ENCODE measurements around the gene BRK1.
"Not testable (repeated sequence)": the region's sequence is repeated elsewhere in the genome, so short reads cannot be mapped to it uniquely, and the experiment has no call there.

Gene BRK1

DNA sequence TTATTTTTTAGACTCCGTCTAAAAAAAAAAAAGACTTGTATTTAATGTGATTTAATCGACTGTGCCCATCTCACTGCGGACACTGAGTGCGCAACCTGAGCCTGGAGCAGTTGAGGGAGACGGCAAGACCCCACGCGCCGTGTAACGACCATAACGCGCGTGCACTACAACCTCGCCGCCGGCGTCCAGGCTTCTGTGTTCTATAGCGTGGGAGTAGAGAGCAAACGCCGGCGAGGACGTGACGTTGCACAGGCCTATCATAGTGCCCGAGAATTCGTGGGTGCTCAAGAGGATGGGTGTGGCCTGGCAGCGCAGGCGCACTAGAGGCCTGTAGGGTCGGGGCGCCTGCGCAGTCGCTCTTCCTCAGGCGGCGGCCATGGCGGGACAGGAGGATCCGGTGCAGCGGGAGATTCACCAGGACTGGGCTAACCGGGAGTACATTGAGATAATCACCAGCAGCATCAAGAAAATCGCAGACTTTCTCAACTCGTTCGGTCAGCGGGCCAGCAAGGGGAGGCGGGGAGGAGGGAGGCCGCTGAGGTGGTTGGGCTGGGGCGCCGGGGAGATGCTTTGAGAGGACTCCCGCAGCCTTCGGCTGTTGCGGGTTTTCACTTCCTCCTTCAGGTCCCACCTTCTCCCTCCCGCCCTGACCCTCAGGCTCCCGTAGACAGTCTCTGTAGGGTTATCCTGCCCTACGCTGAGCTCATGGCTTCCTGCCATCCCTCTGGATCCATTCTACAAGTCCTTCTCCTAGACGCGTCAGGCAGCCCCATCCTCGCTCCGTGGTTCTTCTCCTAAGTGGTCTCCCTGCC, at the start of gene BRK1:
BRK1 (plus strand) TSS at position 350 of the 812 bp plus-strand sequence; CDS start at position 377, 27 bp downstream.
- DNase-seq, result peak; percentile 99

DNA sequence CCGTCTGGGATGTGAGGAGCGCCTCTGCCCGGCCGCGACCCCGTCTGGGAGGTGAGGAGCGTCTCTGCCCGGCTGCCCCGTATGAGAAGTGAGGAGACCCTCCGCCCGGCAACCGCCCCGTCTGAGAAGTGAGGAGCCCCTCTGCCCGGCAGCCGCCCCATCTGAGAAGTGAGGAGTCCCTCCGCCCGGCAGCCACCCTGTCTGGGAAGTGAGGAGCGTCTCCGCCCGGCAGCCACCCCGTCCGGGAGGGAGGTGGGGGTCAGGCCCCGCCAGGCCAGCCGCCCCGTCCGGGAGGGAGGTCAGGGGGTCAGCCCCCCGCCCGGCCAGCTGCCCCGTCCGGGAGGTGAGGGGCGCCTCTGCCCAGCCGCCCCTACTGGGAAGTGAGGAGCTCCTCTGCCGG, 45.4 kb upstream of the BRK1 start:
- DNase-seq, result not testable (repeated sequence)

DNA sequence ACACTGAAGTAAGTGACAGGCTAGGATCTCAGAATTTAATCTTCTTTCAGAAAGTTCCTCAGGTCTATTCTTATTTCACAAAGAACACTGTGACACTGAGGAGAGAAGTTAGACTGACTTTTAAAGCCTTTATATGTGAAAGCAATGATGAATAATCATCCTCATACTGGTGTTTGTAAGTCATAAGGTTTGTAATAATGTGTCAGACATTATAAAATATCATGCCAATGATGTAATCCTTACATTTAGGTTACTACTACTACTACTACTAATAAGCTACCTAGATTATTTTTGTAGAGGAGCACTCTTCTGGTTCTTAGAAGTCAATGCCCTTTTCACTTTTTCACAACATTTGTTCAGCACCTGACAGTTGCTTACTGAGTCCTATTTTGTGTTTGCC, 40.8 kb upstream of the BRK1 start:
- DNase-seq, result no peak

DNA sequence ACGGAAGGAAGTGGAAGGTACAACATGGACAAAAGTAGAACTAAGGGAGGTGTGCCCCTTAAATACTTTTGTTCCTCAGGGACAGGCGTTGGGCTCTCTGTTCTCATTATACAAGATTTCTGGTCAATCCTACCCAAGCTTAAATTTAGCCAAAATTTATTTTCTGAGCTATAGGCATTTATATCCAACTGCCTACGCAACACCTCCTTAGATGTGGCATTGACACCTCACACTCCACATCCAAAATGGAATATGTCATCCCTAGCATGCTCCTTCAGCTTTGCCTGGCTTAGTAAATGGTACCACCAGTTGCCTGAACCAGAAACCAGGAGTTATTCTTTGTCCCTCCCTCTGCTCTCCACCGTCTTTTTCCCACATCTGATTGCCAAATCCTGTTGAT, 33.6 kb upstream of the BRK1 start:
- no peak for DNase-seq

DNA sequence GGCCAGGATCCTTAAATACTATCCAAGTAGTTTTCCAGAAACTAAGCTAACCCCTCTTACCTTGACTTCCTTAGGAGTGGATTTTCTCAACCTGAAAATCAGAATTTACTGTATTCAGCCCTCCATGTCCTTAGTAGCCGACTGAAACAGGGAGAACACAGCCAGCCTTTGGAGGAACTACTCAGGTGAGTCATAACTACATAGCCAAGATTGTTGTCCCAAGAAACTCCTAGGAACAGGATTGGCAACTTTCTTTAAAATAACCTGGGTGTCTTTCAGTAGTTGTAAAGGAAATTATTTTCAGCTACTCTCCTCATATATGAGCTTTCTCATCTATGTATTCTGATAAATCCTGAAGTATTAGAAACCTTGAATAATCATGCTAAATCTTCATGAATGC, 29.7 kb upstream of the BRK1 start:
- no peak for DNase-seq

DNA sequence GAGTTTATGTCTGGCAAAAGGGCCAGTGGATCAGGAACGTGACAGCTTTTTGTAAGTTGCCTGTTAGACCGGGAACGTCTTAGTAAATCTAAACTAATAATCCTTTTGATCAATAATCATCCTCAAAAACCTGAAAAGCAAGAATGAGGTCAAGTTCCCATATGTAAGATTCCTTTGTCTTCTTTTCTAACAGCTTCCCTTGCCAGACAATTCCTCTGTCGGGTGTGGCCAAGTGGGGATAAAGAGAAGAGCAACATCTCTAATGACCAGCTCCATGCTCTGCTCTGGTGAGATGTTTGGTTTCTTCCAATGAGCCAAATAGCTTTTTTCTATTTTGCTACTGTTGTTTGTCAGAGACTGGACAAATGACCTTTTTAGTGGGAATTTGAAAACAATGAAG, 27.2 kb upstream of the BRK1 start:
- no peak for DNase-seq

DNA sequence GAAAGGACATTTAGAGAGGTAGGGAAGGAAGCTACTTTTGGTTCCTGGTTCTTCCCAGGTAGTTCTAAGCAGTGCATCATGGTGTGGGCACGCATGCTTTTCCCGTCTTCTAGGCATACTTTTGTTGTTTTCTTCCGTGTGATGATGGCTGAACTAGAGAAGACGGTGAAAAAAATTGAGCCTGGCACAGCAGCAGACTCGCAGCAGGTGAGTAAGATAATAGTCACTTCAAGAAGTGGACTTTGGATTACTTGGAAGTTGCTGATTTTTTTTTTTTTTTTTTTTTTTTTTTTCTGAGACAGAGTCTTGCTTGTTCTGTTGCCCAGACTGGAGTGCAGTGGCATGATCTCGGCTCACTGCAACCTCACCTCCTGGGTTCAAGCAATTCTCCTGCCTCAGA, 25.3 kb upstream of the BRK1 start:
- no peak for DNase-seq

DNA sequence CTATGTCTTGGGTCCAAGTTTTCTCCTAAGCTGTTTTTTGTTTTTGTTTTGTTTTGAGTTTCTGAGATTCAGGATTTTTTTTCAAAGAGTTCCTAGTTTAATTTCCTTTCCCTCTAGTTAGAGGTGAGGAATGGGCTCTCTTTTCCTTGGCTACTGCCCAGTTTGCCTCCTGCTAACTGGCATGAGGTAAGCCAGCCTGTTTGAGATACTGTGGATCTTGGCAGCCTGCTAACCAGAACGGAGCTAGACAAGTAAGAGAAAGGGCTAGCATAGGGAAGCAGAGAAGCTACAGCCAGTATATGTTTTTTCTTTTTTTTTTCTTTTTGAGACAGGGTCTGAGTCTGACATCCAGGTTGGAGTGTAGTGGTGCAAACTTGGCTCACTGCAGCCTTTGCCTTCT, 24.7 kb upstream of the BRK1 start:
- DNase-seq, result not testable (repeated sequence)

DNA sequence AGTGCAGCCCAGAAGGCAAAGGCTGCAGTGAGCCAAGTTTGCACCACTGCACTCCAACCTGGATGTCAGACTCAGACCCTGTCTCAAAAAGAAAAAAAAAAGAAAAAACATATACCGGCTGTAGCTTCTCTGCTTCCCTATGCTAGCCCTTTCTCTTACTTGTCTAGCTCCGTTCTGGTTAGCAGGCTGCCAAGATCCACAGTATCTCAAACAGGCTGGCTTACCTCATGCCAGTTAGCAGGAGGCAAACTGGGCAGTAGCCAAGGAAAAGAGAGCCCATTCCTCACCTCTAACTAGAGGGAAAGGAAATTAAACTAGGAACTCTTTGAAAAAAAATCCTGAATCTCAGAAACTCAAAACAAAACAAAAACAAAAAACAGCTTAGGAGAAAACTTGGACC, 24.1 kb upstream of the BRK1 start:
- DNase-seq, result not testable (repeated sequence)

DNA sequence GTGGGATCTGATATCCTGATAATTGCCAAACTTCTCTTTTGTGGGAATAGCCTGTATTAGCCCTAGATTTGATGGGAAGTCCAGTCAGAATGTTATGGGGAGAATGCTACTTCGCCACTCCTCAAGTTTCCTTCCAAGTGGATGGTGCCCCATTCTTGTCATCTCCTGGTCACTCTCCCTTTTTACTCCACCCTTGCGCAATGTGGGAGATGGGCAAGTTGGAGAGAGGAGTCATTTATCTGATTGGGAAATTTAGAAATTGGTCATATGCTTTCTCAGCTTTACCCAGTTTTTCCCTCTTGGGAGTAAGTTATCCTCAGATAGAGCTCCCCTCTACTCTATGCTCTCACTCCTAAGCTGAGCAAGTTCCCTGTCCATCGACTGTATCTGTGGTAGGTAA, 21.8 kb upstream of the BRK1 start:
- no peak for DNase-seq

DNA sequence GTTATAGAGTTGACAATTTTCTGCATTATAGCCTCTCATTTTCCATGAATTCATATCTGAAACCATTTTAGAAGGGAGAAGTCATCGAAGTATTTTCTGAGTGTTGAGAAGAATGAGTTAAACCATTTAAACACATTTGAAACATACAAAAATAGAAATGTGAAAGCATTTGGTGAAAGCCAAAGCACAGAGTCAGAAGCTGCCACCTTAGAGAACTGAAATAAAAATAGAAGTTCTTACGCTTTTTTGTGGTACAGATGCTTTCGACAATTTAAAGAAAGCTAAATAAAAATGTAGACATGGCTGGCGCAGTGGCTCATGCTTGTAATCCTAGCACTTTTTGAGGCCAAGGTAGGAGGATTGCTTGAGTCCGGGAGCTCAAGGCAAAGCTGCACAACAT, 16.4 kb upstream of the BRK1 start:
- no peak for DNase-seq

DNA sequence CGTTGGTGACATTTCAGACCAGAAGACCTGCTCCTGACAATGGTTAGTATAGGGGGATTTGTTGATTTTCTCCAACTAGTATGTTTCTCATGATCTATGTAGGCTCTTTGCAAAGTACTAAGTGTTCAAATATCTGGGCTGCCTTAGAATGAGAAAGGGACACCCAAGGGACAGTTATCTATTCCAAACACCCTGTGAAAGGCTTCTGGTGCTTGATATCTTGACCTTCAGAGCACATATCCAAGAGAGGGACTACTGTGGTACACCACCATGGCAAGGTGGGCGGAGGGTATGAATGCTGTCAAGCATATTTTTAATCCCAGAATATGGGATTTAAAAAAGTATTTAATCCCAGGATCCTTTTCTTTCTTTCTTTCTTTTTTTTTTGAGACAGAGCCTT, 8.6 kb upstream of the BRK1 start:
- peak; percentile 25 for DNase-seq

DNA sequence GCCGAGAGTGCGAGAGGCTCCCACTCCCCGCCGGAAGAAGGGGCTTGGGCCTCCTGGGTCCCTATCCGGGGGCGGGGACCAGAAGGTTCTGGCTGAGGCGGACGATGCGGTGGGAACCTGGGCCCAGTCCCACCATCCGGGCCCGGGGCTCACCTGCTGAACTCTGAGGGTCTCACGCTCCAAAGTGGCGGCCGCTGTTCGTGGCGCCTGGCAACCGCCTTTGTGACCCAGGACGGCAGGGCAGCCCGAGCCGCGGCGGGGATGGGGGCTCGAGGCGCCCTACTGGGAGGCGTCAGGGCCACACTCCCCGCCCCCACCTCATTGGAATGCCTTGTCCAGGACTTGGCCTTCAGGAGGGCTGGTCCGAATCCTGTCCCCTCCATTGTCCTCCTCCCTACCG, 7.4 kb upstream of the BRK1 start, which contains the start of gene FANCD2OS:
FANCD2OS (minus strand) TSS at position 165 of the 400 bp plus-strand sequence. CDS start 3,481 bp downstream, outside the sequence.
- no peak for DNase-seq

DNA sequence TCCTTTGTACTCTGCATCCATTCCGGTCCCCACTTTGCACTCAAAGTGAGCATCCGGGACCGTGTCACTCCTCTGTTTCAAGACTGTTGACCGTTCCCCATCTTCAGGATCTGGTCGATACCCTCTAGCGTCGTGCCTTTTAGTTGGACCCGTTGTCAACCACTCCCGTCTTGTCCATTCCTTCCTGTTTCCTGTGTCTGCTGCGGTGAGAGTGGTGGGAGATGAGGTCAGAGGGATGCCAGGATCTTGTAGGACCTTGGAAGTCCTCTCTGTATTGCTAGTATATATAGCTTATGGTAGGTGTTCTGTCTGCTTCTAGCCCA, 624 bp downstream of the BRK1 start:
- DNase-seq, result peak; percentile 80

DNA sequence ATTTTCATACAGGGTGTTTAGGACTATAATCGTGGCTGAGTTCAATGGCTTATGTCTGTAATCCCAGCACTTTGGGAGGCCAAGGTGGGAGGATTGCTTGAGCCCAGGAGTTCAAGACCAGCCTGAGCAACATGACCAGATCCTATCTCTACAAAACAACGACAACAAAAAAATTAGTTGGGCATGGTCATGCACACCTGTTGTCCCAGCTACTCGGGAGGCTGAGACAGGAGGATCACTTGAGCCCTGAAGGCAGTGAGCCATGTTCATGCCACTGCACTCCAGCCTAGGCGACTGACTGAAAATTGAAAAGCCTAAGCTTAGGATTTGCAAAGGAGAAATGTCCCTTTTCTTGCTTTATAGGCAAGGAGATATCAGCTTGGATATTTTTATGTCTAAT, 1.5 kb downstream of the BRK1 start:
- DNase-seq, result no peak

DNA sequence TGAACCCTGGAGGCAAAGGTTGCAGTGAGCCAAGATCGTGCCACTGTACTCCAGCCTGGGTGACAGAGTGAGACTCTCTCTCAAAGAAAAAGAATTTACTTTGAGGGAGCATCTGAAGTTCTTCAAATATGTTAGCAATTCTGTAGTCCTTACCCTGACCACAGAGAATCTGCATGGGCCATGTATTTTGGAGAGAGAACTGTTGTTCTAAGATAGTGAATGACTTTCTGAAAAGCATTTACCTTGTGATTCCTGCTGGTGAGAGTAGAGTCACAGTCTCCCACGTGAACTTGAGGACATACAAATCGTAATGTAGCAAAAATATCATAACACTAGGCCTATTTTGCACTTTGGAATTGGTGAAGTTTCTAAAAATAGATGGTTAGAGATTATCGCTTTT, 3.9 kb downstream of the BRK1 start:
- DNase-seq, result no peak

DNA sequence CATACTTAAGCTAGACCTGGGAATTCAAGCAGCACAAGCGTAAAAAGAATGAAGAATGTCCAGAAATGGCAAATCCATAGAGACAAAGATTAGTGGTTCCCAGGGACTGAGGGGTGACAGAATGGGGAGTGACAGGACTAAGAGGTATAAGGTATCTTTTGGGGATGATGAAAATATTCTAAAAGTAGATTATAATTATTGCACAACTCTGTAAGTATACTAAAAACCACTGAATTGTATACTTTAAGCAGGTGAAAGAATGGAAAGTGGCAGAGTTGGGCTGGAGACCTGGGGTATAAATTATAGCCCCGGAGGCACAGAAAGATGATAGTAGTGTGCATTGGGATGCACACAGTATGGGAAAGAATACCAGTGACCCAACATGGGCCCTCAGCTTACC, 5.6 kb downstream of the BRK1 start:
- DNase-seq, result no peak

DNA sequence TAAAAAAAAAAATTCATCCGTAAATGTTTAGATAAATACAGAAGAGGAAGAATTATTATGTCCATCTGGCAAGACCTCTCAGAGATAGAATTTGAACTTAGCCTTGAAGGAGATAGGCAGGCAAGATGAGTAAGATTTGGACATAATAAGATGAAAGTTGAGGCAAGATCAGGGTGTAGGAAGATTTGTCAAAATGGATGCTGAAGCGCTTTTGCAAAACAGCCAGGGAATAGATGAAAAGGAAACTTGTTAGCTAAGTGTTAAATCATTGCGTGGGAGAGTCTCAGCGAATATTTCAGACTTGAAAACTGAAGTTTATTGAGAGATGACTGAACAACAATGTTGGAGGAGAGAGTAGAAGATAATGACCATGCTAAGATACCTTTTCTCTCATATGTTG, 7.2 kb downstream of the BRK1 start:
- DNase-seq, result no peak

DNA sequence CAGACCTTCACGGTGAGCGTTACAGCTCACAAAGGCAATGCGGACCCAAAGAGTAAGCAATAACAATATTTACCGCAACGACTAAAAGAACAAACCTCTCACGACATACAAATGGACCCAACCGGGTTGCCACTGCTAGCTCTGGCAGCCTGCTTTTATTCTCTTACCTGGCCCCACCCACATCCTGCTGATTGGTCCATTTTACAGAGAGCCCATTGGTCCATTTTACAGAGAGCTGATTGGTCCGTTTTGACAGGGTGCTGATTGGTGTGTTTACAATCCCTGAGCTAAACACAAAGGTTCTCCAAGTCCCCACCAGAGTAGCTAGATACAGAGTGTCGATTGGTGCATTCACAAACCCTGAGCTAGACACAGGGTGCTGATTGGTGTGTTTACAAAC, 20.4 kb downstream of the BRK1 start:
- peak; percentile 37 for DNase-seq

DNA sequence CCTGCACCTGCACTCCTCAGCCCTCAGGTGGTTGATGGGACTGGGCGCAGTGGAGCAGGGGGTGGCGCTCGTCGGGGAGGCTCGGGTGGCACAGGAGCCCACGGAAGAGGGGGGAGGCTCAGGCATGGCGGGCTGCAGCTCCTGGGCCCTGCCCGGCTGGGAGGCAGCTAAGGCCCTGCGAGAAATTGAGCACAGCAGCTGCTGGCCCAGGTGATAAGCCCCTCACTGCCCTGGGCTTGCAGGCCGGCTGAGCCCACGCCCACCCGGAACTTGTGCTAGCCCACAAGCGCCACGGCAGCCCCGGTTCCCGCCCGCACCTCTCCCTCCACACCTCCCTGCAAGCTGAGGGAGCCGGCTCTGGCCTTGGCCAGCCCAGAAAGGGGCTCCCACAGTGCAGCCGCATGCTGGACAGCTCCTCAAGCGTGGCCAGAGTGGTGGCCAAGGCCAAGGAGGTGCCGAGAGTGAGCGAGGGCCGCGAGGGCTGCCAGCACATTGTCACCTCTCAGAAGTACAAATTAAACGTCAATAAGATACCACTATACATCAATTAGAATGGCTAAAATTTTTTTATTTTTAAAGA, 21.0 kb downstream of the BRK1 start:
- no peak for DNase-seq

DNA sequence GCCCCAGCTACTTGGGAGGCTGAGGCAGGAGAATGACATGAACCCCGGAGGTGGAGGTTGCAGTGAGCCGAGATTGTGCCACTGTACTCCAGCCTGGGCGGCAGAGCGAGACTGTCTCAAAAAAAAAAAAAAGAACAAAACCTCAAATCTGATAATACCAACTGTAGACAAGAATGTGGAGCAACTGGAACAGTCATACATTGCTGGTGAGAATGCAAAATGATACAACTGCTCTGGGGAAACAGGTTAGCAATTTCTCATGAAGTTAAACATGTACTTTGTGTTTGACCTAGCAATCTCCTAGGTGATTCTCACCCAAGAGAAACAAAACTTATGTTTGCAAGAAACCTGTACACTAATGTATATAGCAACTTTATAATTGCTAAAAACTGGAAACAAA, 21.7 kb downstream of the BRK1 start:
- DNase-seq, result peak; percentile 90

DNA sequence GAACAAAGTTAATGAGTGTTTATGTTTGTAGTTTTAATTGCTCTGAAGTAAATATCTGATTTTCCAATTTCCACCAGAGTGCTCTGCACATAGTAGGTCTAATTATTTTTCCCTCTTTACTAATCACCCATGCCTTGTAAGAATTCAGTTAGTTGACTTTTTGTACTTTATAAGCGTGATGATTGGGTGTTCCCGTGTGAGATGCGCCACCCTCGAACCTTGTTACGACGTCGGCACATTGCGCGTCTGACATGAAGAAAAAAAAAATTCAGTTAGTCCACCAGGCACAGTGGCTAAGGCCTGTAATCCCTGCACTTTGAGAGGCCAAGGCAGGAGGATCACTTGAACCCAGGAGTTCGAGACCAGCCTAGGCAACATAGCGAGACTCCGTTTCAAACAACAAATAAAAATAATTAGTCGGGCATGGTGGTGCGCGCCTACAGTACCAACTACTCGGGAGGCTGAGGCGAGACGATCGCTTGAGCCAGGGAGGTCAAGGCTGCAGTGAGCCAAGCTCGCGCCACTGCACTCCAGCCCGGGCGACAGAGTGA, 25.6 kb downstream of the BRK1 start:
- DNase-seq, result peak; percentile 62

DNA sequence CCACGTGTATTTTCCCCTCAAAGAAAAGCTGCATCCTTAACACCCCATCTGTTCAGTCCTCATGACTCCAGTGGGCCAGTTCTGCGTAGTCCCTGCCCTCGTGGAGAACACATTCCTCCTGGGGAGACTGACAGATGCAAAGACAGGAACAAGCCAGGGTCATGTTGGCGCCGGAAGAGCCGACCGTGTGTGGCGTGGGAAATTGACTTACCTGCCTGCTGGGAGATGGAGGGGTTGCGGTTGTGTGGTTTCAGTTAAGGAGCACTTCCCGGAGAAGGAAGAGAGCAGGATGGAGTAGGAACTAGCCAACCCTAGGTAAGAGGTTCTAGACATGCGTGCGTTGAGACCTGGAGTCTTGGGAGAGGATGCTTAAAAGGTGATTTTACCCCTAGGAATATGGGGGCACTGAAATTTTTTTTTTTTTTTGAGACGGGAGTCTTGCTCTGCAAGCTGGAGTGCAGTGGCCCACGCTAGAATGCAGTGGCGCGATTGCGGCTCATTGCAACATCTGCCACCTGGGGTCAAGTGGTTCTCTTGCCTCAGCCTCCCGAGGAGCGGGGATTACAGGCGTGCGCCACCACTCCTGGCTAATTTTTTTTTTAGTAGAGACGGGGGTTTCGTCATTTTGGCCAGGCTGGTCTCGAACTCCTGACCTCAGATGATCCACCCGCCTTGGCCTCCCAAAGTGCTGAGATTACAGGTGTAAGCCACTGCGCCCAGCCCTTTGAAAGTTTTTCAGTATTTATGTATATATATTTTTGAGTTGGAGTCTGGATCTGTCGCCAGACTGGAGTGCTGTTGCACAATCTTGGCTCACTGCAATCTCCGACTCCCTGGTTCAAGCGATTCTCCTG, 27.5 kb downstream of the BRK1 start:
- peak; percentile 53 for DNase-seq

DNA sequence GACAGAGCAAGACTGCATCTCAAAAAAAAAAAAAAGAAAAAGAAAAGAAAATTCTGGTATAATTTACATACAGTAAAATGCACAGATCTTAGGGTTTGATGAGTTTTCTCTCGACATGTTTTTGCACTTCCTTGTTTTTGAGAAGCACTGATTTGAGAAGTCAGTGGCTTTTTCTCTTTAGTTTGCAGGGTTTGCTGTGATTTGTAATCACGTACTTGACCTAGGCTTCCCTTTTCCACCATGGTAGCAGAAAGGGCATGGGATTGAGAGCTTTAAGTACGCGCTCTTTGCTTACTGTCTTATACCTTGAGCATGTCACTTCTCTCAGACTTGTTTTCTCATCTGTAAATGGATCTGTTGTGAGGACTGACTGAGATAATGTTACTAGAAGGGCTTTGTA, 30.2 kb downstream of the BRK1 start:
- DNase-seq, result peak; percentile 26
